Cerebellar cortex (tissue), 1 donor: Measurements from ENCODE around the gene KCMF1.

ENCODE experiments used
- DNase-seq: peaks from one replicate; pipeline ENCODE4 v3.0.0-alpha.2; 2015; ENCODE audit warnings: low spot score

Gene KCMF1

GRCh38 chr2:85078536-85078935, 107.6 kb downstream of the KCMF1 start:
- DNase-seq, result no peak

GRCh38 chr2:85083092-85083491, 112.1 kb downstream of the KCMF1 start:
- DNase-seq, result no peak

- no peak for DNase-seq
Measured at GRCh38 chr2:85085563-85085962, 114.6 kb downstream of the KCMF1 start.

DNA sequence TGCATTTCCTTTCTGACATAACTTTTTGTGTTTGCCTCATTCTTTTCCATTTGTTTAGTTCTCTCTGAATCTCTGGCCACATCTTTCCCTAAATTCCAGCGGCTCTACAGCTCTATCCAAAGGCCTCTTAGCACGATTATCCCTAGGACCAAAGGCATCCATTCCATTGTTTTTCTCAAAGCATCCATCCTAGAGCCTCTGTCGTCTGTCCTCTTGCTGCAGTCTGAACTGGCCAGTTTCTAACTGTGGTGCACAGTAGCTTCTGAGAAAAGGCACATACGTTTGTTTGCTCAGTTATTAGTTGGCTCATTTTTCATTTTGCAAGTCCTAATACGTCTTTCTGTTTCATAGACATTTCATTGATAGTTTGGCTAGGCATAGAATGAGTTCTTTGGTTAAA, 116.6 kb downstream of the KCMF1 start:
- DNase-seq, result no peak

GRCh38 chr2:85088921-85089320, 118.0 kb downstream of the KCMF1 start:
- DNase-seq, result no peak

- peak; percentile 59 for DNase-seq
Measured at GRCh38 chr2:85089585-85089984, 118.6 kb downstream of the KCMF1 start.

- no peak for DNase-seq
Measured at GRCh38 chr2:85091838-85092237, 120.9 kb downstream of the KCMF1 start.

DNA sequence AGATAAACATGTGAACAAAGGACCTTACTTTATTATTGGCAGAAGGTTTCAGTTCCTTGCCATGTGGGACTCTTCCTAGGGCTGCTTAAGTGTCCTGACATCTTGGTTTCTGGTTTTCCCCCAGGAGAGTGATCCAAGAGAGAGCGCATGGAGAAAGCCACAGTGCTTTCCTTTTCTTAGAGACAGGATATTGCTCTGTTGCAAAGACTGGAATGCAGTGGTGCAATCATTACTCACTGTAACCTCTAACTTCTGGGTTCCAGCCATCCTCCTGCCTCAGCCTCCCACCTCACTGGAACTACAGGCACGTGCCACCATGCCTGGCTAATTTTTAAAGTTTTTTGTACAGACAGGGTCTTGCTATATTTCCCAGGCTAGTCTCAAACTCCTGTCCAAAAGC, 124.1 kb downstream of the KCMF1 start:
- no peak for DNase-seq

- no peak for DNase-seq
Measured at GRCh38 chr2:85096616-85097015, 125.7 kb downstream of the KCMF1 start.

- no peak for DNase-seq
Measured at GRCh38 chr2:85104228-85104627, 133.3 kb downstream of the KCMF1 start.

DNA sequence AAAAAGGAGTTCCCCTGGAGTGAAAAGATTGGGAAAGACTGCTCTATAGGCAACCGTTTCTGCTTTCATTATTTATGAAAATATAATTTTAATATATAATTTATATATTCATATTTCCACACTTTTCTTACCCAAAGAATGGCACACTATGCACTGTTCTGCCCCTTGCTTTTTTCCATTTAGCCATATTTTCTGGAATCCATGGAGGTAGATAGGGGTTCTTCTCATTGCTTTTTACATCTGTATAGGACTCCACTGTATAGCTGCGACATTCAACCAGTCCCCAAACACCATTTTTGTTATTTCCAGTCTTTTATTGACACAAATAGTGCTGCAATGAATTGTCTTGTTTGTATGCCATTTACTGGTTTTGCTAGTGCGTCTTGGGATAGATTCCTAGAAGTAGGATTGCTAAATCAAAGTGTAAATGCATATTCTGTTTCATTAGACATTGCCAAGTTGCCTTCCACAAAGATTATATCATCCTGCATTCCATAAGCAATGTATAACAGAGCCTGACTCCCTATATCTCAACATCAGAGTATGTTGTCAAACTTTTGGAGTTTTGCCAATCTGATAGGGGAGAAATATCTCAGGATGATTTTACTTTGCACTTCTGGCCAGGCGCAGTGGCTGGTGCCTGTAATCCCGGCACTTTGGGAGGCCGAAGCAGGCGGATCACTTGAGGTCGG, 135.7 kb downstream of the KCMF1 start:
- no peak for DNase-seq
